Renal cortex interstitium (tissue), 11 donors: ENCODE measurements around the gene MYOM1. TPM values are rescaled to one million over a fixed set of nuclear protein-coding genes. Genes with fewer than 3 reads are reported as not detected.

Source experiments
- DNase-seq, 11 donors: peaks; one replicate each; pipeline ENCODE4 v3.0.0-alpha.2; 2013; ENCODE audit warnings: low read depth in 9 of 11, low spot score in 4 of 11; ENCODE audit errors: extremely low read depth in 1 of 11
- polyA plus RNA-seq, 3 donors: library from polyadenylated mRNA; unstranded; fragments of 120-200 nt; gene quantifications; one replicate each; pipeline ENCODE4 v1.2.1, GENCODE V29; 2013; ENCODE audit not compliant: insufficient read length in 3 of 3

MYOM1 gene
- polyA plus RNA-seq, 3 donors: 8.1 to 10.2 (median 8.6) TPM

GRCh38 chr18:3135536-3135935 lies 84.2 kb downstream of the MYOM1 start:
- DNase-seq: no peak

GRCh38 chr18:3132700-3133099 lies 87.1 kb downstream of the MYOM1 start:
- no peak for DNase-seq

GRCh38 chr18:3130344-3130743 lies 89.4 kb downstream of the MYOM1 start:
- no peak for DNase-seq

- DNase-seq: peak; percentile 65 to 89 (median 79)
Measured at GRCh38 chr18:3129053-3129864, 90.5 kb downstream of the MYOM1 start.

GRCh38 chr18:3126457-3127097 lies 93.2 kb downstream of the MYOM1 start:
- no peak for DNase-seq

- DNase-seq: no peak
Measured at GRCh38 chr18:3124822-3125221, 94.9 kb downstream of the MYOM1 start.

GRCh38 chr18:3122851-3123250 lies 96.9 kb downstream of the MYOM1 start:
- no peak for DNase-seq

- no peak for DNase-seq
Measured at GRCh38 chr18:3121259-3121658, 98.5 kb downstream of the MYOM1 start.

GRCh38 chr18:3120356-3120755 lies 99.4 kb downstream of the MYOM1 start:
- DNase-seq: no peak

- DNase-seq: no peak
Measured at GRCh38 chr18:3119401-3120341, 100.1 kb downstream of the MYOM1 start.

GRCh38 chr18:3118195-3119010 lies 101.4 kb downstream of the MYOM1 start:
- DNase-seq: no peak

GRCh38 chr18:3117493-3118192 lies 102.1 kb downstream of the MYOM1 start:
- no peak for DNase-seq

- no peak for DNase-seq
Measured at GRCh38 chr18:3115447-3116030, 104.2 kb downstream of the MYOM1 start.

- DNase-seq: no peak
Measured at GRCh38 chr18:3114451-3114850, 105.3 kb downstream of the MYOM1 start.

- DNase-seq: no peak
Measured at GRCh38 chr18:3114026-3114425, 105.7 kb downstream of the MYOM1 start.

- no peak for DNase-seq
Measured at GRCh38 chr18:3111523-3112240, 108.1 kb downstream of the MYOM1 start.

- no peak for DNase-seq
Measured at GRCh38 chr18:3110034-3110752, 109.6 kb downstream of the MYOM1 start.
